Activated CD8-positive, alpha-beta T cell treated with anti-CD3 and anti-CD28 coated beads, Interleukin-2, amount 10 ng/mL, durations not matched to agents 7 days and 5 days (primary cell): Measurements from ENCODE around the gene SMAD2. TPM values are rescaled to one million over a fixed set of nuclear protein-coding genes. Genes with fewer than 3 reads are reported as not detected.

Source experiments
- ATAC-seq: fragments of 150-1000 bp; cut with Tn5 transposase; one replicate; pipeline ENCODE4 v1.10.0; 2021; ENCODE audit warnings: moderate library complexity
- CTCF ChIA-PET: fragments of 350-600 bp; sonication (Branson Sonifier 250); formaldehyde crosslinking; loops from one replicate; lab custom pipeline; 2021; ENCODE audit warnings: antibody characterized with exemption; lab: Charles Lee
- POLR2A ChIA-PET: fragments of 350-600 bp; sonication (Branson Sonifier 250); formaldehyde crosslinking; loops from one replicate; lab custom pipeline; 2021; ENCODE audit warnings: antibody characterized with exemption; lab: Charles Lee
- DNase-seq: peaks from one replicate; pipeline ENCODE4 v3.0.0-alpha.2; 2020
- H3K27ac Mint-ChIP-seq: one replicate; pipeline ENCODE4 v1.8.0; 2021; ENCODE audit warnings: mild to moderate bottlenecking, mixed read lengths
- H3K27me3 Mint-ChIP-seq: one replicate; pipeline ENCODE4 v1.8.0; 2021; ENCODE audit warnings: low read depth, mixed read lengths
- H3K36me3 Mint-ChIP-seq: one replicate; pipeline ENCODE4 v1.8.0; 2021; ENCODE audit warnings: low read depth, mixed read lengths
- H3K4me1 Mint-ChIP-seq: one replicate; pipeline ENCODE4 v1.8.0; 2021; ENCODE audit warnings: low read depth, mixed read lengths
- H3K4me3 Mint-ChIP-seq: one replicate; pipeline ENCODE4 v1.8.0; 2021; ENCODE audit warnings: mild to moderate bottlenecking, mixed read lengths
- H3K9me3 Mint-ChIP-seq: one replicate; pipeline ENCODE4 v1.8.0; 2022; ENCODE audit warnings: mixed read lengths; ENCODE audit not compliant: insufficient read depth
- total RNA-seq, 2 experiments: library from RNA; stranded (reverse); gene quantifications; one replicate each; pipeline ENCODE4 v1.2.3, GENCODE V29; 2021

The SMAD2 gene
- total RNA-seq, 2 experiments from 2014 or later = 136 to 140 TPM

- DNase-seq = no peak
- Mint-ChIP-seq H3K36me3 (peaks cover 52% of the 10 kb centered on the region), H3K27ac (no peak overlapping the region), H3K9me3 (no peaks in the 10 kb centered on the region), H3K4me1 (peaks cover 28% of the 10 kb centered on the region), H3K4me3 (no peak overlapping the region), H3K27me3 (no peaks in the 10 kb centered on the region)
- POLR2A ChIA-PET = no interaction called here
- no peak for ATAC-seq
- CTCF ChIA-PET = interaction anchor here (0.9 to 2.0 kb wide), 2 partner anchors 8 to 12 kb away, joined by 3 to 5 read pairs; no protein-coding TSS in a partner anchor
Observed at GRCh38 chr18:47893939-47894699, 36.3 kb downstream of the SMAD2 start.

GRCh38 chr18:47893047-47893446 is 37.4 kb downstream of the SMAD2 start:
- DNase-seq = no peak
- Mint-ChIP-seq H3K27ac (no peak overlapping the region), H3K4me1 (peaks cover 38% of the 10 kb centered on the region), H3K36me3 (peaks cover 59% of the 10 kb centered on the region), H3K4me3 (no peak overlapping the region), H3K9me3 (no peaks in the 10 kb centered on the region), H3K27me3 (no peaks in the 10 kb centered on the region)
- POLR2A ChIA-PET = no interaction called here
- CTCF ChIA-PET = interaction anchor here (1.3 to 2.0 kb wide), 2 partner anchors 8 to 11 kb away, joined by 3 to 5 read pairs; no protein-coding TSS in a partner anchor
- ATAC-seq = no peak

- H3K27me3 Mint-ChIP-seq = no peaks in the 10 kb centered on the region
- ChIA-PET CTCF (interaction anchor here (0.9 to 1.1 kb wide), 2 partner anchors 10 to 557 kb away, joined by 3 to 4 read pairs; no protein-coding TSS in a partner anchor), POLR2A (no interaction called here)
- ATAC-seq (peak; percentile 42), DNase-seq (no peak)
- no peak overlapping the region for H3K27ac Mint-ChIP-seq
- no peak overlapping the region for H3K4me3 Mint-ChIP-seq
- no peaks in the 10 kb centered on the region for H3K9me3 Mint-ChIP-seq
- peaks cover 34% of the 10 kb centered on the region for H3K4me1 Mint-ChIP-seq
- H3K36me3 Mint-ChIP-seq = peaks cover 50% of the 10 kb centered on the region
Observed at GRCh38 chr18:47888156-47888555, 42.3 kb downstream of the SMAD2 start.

GRCh38 chr18:47887227-47887626 is 43.2 kb downstream of the SMAD2 start:
- no peak for ATAC-seq
- DNase-seq = no peak
- Mint-ChIP-seq H3K27me3 (no peaks in the 10 kb centered on the region), H3K4me3 (no peak overlapping the region), H3K36me3 (peaks cover 55% of the 10 kb centered on the region), H3K9me3 (no peaks in the 10 kb centered on the region), H3K27ac (no peak overlapping the region), H3K4me1 (peaks cover 32% of the 10 kb centered on the region)
- CTCF ChIA-PET = interaction anchor here (1.1 kb wide), 1 partner anchor 558 kb away, joined by 3 read pairs; no protein-coding TSS in a partner anchor
- POLR2A ChIA-PET = interaction anchor here (0.7 kb wide), 1 partner anchor 1392 kb away, joined by 3 read pairs; no protein-coding TSS in a partner anchor

GRCh38 chr18:47883771-47884413 is 46.6 kb downstream of the SMAD2 start:
- H3K36me3 Mint-ChIP-seq = peaks cover 63% of the 10 kb centered on the region
- DNase-seq (no peak), ATAC-seq (no peak)
- no peak overlapping the region for H3K4me3 Mint-ChIP-seq
- CTCF ChIA-PET = interaction anchor here (0.6 kb wide), 1 partner anchor 13 kb away, joined by 4 read pairs; no protein-coding TSS in a partner anchor
- POLR2A ChIA-PET = no interaction called here
- H3K27ac Mint-ChIP-seq = peak overlapping the region; percentile 21
- no peaks in the 10 kb centered on the region for H3K9me3 Mint-ChIP-seq
- H3K27me3 Mint-ChIP-seq = no peaks in the 10 kb centered on the region
- peaks cover 25% of the 10 kb centered on the region for H3K4me1 Mint-ChIP-seq

- H3K4me1 Mint-ChIP-seq = peaks cover 12% of the 10 kb centered on the region
- ChIA-PET CTCF (interaction anchor here (1.2 kb wide), 1 partner anchor 10 kb away, joined by 5 read pairs; no protein-coding TSS in a partner anchor), POLR2A (no interaction called here)
- no peak overlapping the region for H3K27ac Mint-ChIP-seq
- DNase-seq = no peak
- no peaks in the 10 kb centered on the region for H3K27me3 Mint-ChIP-seq
- peaks cover 54% of the 10 kb centered on the region for H3K36me3 Mint-ChIP-seq
- ATAC-seq = no peak
- no peaks in the 10 kb centered on the region for H3K9me3 Mint-ChIP-seq
- no peak overlapping the region for H3K4me3 Mint-ChIP-seq
Observed at GRCh38 chr18:47882641-47883040, 47.8 kb downstream of the SMAD2 start.

GRCh38 chr18:47881752-47882455 is 48.6 kb downstream of the SMAD2 start:
- CTCF ChIA-PET = interaction anchor here (1.2 kb wide), 1 partner anchor 11 kb away, joined by 5 read pairs; no protein-coding TSS in a partner anchor
- POLR2A ChIA-PET = no interaction called here
- H3K4me3 Mint-ChIP-seq = no peak overlapping the region
- no peak overlapping the region for H3K27ac Mint-ChIP-seq
- peaks cover 11% of the 10 kb centered on the region for H3K4me1 Mint-ChIP-seq
- no peak for DNase-seq
- no peaks in the 10 kb centered on the region for H3K27me3 Mint-ChIP-seq
- no peak for ATAC-seq
- H3K9me3 Mint-ChIP-seq = no peaks in the 10 kb centered on the region
- H3K36me3 Mint-ChIP-seq = peaks cover 46% of the 10 kb centered on the region

GRCh38 chr18:47881042-47881441 is 49.4 kb downstream of the SMAD2 start:
- Mint-ChIP-seq H3K36me3 (peaks cover 40% of the 10 kb centered on the region), H3K4me1 (peaks cover 12% of the 10 kb centered on the region), H3K4me3 (no peak overlapping the region), H3K27ac (no peak overlapping the region), H3K9me3 (no peaks in the 10 kb centered on the region), H3K27me3 (no peaks in the 10 kb centered on the region)
- ChIA-PET POLR2A (no interaction called here), CTCF (no interaction called here)
- DNase-seq (no peak), ATAC-seq (no peak)

- no peak overlapping the region for H3K27ac Mint-ChIP-seq
- CTCF ChIA-PET = interaction anchor here (0.8 to 1.0 kb wide), 2 partner anchors 24 to 120 kb away, joined by 3 to 4 read pairs; no protein-coding TSS in a partner anchor
- H3K4me1 Mint-ChIP-seq = peaks cover 4% of the 10 kb centered on the region
- H3K36me3 Mint-ChIP-seq = peaks cover 45% of the 10 kb centered on the region
- ATAC-seq (no peak), DNase-seq (no peak)
- no peaks in the 10 kb centered on the region for H3K27me3 Mint-ChIP-seq
- POLR2A ChIA-PET = no interaction called here
- no peaks in the 10 kb centered on the region for H3K9me3 Mint-ChIP-seq
- no peak overlapping the region for H3K4me3 Mint-ChIP-seq
Observed at GRCh38 chr18:47877892-47878291, 52.6 kb downstream of the SMAD2 start.

- CTCF ChIA-PET = interaction anchor here (0.8 to 1.0 kb wide), 2 partner anchors 53 to 121 kb away, joined by 3 to 4 read pairs; no protein-coding TSS in a partner anchor
- Mint-ChIP-seq H3K27ac (no peak overlapping the region), H3K9me3 (no peaks in the 10 kb centered on the region), H3K4me3 (no peak overlapping the region), H3K27me3 (no peaks in the 10 kb centered on the region), H3K4me1 (peaks cover 5% of the 10 kb centered on the region), H3K36me3 (peaks cover 42% of the 10 kb centered on the region)
- POLR2A ChIA-PET = no interaction called here
- ATAC-seq (no peak), DNase-seq (no peak)
Observed at GRCh38 chr18:47876813-47877212, 53.6 kb downstream of the SMAD2 start.

- CTCF ChIA-PET = interaction anchor here (1.0 to 1.1 kb wide), 2 partner anchors 99 to 148 kb away, joined by 3 to 4 read pairs; no protein-coding TSS in a partner anchor
- H3K4me3 Mint-ChIP-seq = no peak overlapping the region
- H3K36me3 Mint-ChIP-seq = peaks cover 33% of the 10 kb centered on the region
- H3K9me3 Mint-ChIP-seq = no peaks in the 10 kb centered on the region
- H3K27ac Mint-ChIP-seq = no peak overlapping the region
- DNase-seq (no peak), ATAC-seq (no peak)
- no peaks in the 10 kb centered on the region for H3K27me3 Mint-ChIP-seq
- POLR2A ChIA-PET = no interaction called here
- H3K4me1 Mint-ChIP-seq = peaks cover 13% of the 10 kb centered on the region
Observed at GRCh38 chr18:47873625-47874024, 56.8 kb downstream of the SMAD2 start.
